GM19455 (cell line): ENCODE data around the gene ADAMTS14.
"Not testable (repeated sequence)": the region's sequence is repeated elsewhere in the genome, so short reads cannot be mapped to it uniquely, and the experiment has no call there.

Source experiments
- ATAC-seq: cut with Tn5 transposase; IDR thresholded peaks from one replicate; pipeline ENCODE4 v1.9.1; 2021; ENCODE audit not compliant: unreplicated experiment

The ADAMTS14 gene, protein sequence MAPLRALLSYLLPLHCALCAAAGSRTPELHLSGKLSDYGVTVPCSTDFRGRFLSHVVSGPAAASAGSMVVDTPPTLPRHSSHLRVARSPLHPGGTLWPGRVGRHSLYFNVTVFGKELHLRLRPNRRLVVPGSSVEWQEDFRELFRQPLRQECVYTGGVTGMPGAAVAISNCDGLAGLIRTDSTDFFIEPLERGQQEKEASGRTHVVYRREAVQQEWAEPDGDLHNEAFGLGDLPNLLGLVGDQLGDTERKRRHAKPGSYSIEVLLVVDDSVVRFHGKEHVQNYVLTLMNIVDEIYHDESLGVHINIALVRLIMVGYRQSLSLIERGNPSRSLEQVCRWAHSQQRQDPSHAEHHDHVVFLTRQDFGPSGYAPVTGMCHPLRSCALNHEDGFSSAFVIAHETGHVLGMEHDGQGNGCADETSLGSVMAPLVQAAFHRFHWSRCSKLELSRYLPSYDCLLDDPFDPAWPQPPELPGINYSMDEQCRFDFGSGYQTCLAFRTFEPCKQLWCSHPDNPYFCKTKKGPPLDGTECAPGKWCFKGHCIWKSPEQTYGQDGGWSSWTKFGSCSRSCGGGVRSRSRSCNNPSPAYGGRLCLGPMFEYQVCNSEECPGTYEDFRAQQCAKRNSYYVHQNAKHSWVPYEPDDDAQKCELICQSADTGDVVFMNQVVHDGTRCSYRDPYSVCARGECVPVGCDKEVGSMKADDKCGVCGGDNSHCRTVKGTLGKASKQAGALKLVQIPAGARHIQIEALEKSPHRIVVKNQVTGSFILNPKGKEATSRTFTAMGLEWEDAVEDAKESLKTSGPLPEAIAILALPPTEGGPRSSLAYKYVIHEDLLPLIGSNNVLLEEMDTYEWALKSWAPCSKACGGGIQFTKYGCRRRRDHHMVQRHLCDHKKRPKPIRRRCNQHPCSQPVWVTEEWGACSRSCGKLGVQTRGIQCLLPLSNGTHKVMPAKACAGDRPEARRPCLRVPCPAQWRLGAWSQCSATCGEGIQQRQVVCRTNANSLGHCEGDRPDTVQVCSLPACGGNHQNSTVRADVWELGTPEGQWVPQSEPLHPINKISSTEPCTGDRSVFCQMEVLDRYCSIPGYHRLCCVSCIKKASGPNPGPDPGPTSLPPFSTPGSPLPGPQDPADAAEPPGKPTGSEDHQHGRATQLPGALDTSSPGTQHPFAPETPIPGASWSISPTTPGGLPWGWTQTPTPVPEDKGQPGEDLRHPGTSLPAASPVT

DNA sequence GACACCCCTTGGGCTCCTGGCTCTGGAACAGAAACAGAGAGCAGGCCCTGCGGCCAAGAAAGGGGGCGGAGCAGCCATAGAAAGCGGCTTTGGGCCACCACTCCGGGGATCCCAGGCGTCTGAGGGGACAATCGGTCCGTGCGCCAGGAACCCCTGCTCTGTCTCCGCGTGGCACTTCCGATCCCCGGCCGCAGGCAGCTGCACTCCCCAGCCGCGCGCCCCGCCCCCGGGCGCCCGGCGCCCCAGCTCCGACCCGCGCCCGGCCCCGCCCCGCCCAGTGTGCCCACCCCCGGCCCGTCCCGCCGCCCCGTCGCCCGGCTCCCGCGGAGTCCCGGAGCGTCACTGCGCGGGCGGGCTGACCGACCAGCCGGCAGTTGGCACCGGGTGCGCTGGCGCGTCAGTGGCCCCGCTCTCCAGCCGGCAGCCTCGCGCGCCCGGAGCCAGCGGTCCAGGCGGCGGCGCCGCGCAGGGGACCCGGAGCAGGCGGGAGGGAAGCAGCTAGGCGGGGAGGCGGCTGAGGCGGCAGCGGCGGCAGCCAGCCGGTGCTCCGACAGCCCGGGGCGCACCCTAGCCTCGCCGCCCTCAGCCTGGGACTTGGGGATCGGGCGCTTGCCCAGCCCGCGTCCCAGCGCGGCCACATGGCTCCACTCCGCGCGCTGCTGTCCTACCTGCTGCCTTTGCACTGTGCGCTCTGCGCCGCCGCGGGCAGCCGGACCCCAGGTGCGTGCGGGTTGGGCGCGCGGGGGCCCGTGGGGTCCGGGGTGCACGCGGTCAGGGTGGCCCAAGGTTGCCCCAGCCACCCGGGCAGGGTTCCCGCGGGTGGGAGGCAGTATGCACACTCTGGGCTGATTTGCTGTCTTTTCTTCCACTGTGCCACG lies at the start of gene ADAMTS14:
Gene ADAMTS14 (plus strand): TSS at position 342 of the 878 bp plus-strand sequence. CDS start 297 bp downstream, at position 639.
- no peak for ATAC-seq

GRCh38 chr10:70622541-70622940 lies 49.8 kb upstream of the ADAMTS14 start:
- no peak for ATAC-seq

DNA sequence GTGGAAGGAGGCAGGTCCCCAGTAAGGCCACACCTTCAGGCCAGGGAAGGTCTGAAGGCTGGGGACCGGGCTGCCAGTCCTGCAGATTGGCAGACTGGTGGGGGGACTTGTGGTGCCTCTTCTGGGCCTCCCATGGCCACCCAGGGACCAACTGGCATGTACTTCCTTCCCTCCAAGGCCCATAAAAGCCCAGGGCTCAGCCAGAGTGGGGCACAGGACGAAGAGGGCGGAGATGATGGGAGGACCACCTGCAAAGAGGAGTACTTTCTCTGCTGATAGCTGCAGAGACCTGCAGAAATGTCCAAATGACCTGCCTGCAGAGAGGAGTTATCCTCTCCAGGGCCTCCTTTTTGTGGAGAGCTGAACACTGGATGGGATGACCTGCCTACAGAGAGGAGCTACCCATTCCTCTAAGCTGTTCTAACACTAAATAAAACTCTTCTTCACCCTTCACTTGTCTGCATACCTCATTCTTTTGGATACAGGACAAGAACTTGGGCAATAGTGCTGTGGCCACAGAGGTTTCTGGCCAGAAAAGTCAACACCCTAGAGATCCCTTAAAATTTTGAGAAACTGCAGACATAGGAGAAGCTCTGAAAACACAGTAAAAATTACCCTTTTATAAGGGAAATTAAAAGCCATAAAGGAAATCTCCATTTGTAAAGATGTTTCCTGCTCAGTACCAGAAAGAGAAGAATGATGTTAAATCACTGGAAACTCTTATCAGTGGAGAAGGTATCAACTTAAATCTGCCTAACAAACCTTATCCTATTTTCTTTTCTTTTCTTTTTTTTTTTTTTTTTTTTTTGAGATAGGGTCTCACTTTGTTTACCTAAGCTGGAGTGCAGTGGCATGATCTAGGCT lies 49.1 kb upstream of the ADAMTS14 start:
- no peak for ATAC-seq

- no peak for ATAC-seq
Measured at GRCh38 chr10:70626056-70626455, 46.2 kb upstream of the ADAMTS14 start.

DNA sequence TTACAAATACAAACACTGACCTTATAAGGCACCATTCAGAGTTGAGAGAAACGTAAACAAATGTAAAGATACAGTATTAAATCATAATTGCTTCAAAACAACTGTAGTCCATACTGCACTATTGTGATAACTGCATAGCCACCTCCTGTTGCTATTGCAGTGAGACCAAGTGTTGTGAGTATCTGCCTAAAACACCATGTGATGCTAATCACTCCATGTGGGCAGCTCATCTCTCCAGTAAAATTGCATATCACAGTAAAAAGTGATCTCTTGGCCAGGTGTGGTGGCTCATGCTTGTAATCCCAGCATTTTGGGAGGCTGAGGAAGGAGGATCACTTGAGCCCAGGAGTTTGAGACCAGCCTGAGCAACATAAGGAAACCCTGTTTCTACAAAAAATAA lies 43.0 kb upstream of the ADAMTS14 start:
- no peak for ATAC-seq

DNA sequence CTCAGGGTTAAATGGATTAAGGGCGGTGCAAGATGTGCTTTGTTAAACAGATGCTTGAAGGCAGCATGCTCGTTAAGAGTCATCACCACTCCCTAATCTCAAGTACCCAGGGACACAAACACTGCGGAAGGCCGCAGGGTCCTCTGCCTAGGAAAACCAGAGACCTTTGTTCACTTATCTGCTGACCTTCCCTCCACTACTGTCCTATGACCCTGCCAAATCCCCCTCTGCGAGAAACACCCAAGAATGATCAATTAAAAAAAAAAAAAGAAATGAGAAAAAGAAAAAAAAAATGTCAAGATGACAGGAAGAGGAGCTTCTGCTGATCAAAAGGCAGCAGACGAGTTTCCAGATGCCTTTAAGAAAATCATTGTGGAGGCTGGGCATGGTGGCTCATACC lies 40.6 kb upstream of the ADAMTS14 start:
- not testable (repeated sequence) for ATAC-seq

GRCh38 chr10:70634011-70634410 lies 38.3 kb upstream of the ADAMTS14 start:
- no peak for ATAC-seq

DNA sequence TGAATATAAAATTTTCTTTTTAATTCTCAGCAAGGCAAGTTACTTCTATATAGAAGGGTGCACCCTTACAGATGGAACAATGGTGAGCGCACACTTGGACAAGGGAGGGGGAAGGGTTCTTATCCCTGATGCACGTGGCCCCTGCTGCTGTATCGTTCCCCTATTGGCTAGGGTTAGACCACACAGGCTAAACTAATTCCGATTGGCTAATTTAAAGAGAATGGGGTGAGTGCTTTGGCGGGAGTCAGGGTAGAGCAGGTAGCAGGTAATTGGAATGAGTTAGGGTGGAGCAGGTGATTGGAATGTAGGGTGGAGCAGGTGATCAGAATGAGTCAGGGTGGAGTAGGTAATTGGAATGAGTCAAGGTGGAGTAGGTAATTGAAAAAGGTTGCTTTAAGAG lies 37.8 kb upstream of the ADAMTS14 start:
- ATAC-seq = not testable (repeated sequence)

- not testable (repeated sequence) for ATAC-seq
Measured at GRCh38 chr10:70639640-70640383, 32.5 kb upstream of the ADAMTS14 start.

- ATAC-seq = not testable (repeated sequence)
Measured at GRCh38 chr10:70643272-70643671, 29.0 kb upstream of the ADAMTS14 start.

DNA sequence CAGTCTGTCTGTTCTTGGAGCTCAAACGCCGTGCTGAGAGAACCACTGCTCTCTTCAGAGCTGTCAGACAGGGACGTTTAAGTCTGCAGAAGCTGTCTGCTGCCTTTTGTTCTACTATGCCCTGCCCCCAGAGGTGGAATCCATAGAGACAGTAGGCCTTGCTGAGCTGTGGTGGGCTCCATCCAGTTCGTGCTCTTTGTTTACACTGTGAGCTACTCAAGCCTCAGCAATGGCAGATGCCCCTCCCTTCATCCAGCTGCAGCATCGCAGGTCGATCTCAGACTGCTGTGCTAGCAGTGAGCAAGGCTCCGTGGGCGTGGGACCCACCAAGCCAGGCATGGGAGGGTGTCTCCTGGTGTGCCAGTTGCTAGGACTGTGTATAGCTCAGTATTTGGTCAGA lies 27.3 kb upstream of the ADAMTS14 start:
- not testable (repeated sequence) for ATAC-seq

GRCh38 chr10:70647086-70647485 lies 25.2 kb upstream of the ADAMTS14 start:
- no peak for ATAC-seq

DNA sequence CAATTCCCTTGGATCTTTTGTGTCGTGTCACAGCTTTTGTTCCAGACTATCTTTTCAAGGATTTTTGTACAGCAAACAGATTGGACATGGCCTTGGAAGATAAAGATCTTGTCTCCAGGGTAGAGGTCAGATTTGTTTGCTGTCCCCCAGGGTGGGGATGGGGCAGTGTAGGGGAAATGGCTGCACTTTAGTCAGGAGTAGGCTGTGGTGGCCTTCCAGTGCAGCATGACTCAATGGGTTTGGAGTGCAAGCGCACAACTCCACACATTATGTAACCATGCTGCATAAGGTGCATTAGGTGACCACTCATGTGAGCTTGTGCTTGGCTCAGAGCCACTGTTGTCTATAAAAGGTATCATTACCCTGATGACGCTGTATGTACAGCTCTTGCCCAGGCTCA lies 23.9 kb upstream of the ADAMTS14 start:
- no peak for ATAC-seq

DNA sequence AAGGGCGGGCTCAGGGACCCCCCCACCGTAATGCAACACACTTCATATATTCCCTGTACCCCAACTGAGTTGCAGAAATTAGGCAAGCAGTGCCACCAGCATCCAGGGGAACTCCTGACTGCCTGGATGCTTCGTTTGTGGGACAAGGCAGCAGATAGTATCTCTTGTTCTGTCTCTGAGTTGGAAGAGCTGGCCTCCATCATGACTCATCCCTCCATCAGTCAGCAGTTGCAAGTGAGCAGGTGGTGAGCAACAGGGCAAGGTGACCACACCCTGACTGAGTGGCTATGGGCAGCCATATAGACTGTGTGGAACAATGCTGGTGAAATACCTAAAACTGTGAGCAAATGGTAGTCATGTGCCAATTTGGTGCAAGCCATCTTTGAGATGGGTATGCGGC lies 22.8 kb upstream of the ADAMTS14 start:
- no peak for ATAC-seq

DNA sequence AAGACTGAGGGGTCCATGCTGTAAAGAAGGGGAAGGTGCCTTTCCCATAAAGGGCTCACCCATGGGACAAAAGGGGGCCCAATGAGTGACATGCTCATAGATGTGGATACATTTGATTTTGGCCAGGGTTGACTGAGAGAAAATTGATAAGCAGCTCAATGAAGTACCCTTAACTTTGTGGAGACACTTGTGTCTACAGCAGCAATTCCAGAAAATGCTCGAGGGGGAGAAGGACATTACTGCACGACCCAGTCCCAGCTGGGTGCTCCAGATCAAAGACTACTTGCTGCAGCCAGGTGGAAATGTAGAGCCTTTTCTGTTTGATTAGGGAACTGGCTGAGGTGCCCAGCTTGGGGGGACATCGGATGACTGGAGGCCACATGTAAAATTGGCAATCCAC lies 22.2 kb upstream of the ADAMTS14 start:
- ATAC-seq = no peak

DNA sequence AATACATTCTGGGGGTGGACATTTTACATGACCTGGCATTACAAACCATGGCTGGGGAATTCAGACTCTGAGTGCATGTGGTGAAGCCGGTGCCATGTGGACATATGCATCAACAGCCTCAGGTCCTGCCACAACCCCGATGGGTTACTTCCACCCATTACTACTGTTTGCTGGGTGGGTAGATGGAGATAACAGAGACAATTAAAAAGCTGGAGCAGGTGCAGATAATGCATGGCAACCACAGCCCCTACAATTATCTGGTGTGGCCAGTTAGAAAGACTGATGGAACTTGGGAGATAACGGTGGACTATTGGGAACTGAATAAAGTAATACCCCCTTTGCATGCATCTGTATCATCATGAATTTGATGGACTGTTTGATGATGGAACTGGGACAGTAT lies 21.6 kb upstream of the ADAMTS14 start:
- no peak for ATAC-seq

DNA sequence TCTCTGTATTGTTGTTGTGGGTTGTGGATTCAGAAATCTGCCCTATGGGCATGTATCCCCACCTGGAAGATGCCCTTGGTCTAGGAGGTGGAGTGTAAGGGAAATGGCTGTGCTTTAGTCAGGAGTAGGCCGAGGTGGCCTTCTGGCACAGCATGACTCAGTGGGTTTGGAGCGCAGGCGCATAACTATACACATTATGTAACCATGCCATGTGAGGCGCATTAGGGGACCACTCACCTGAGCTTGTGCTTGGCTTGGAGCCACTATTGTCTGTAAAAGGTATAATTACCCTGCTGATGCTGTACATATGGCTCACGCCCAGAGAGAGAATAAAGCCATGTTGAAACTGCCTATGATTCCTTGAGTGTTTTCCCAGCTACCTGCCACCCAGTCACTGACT lies 20.6 kb upstream of the ADAMTS14 start:
- no peak for ATAC-seq

- ATAC-seq = no peak
Measured at GRCh38 chr10:70652761-70653657, 19.3 kb upstream of the ADAMTS14 start.
